ENCODE measurements around the gene MRPL40. TPM values are rescaled to one million over a fixed set of nuclear protein-coding genes. Genes with fewer than 3 reads are reported as not detected.

MRPL40 gene
- total RNA-seq, 1 experiment from 2014 or later = 40.1 TPM

DNA sequence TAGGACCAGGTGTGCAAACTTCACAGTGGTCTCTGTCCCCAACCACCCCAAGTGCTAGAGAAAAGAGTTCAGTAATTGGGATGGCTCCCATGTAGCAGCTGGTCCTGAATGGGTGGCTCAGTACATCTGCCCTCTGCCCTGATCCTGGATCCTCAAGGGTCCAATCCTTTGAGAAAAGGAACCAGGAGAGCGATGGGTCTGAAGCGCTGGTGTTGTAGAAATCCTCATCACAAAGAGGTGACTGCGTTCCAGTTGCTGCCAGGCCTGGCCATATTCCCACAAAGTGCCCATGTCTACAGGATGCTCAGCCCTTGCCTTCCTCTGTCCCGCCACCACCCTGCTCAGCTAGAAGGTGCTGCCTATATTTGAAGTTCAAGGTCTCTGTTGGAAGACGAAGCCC, 21.4 kb downstream of the MRPL40 start:
- DNase-seq (ENCODE audit: low read depth, low spot score) (no peak), ATAC-seq (no peak)
- H3K4me3 ChIP-seq (replicated peaks in 1 of 2; ENCODE audit: low read depth in 1 of 2, low read length in 2 of 2) = no peak overlapping the region
- BruUV-seq (replicated peaks) = no TSS peak
- CTCF ChIA-PET = interaction anchor here (1.4 kb wide), 1 partner anchor 21 kb away, joined by 3 read pairs; no protein-coding TSS in a partner anchor
- RAD21 ChIA-PET (ENCODE audit: low non-redundant PET in 1 of 2, low total read pairs in 2 of 2, uncharacterized antibody in 2 of 2, unreplicated experiment in 2 of 2) = no interaction called here
- no peaks in the 10 kb centered on the region for H3K4me1 ChIP-seq (ENCODE audit: control insufficient read depth in 1 of 2, insufficient read depth in 2 of 2, low read length in 2 of 2)
- no peak overlapping the region for H3K27ac ChIP-seq (ENCODE audit: low read depth, low read length)
- intact Hi-C loops (cut with micrococcal nuclease) = no loop called here
- H3K4me2 ChIP-seq (ENCODE audit: low read length) = no peak overlapping the region
- no peak overlapping the region for H2AFZ ChIP-seq (ENCODE audit: low read depth, low read length, poor library complexity, severe bottlenecking)
- peaks cover 47 to 51% of the 10 kb centered on the region in 2 experiments for H3K36me3 ChIP-seq (ENCODE audit: control insufficient read depth in 1 of 2, insufficient read depth in 2 of 2, low read length in 2 of 2)
- no peaks in the 10 kb centered on the region for H4K20me1 ChIP-seq (ENCODE audit: insufficient read depth)
- POLR2A ChIA-PET = no interaction called here
- TF ChIP-seq, protein P1, sequence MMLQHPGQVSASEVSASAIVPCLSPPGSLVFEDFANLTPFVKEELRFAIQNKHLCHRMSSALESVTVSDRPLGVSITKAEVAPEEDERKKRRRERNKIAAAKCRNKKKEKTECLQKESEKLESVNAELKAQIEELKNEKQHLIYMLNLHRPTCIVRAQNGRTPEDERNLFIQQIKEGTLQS (IDR thresholded peaks at IDR 0.05) = no peak
- TF ChIP-seq EGR1 (IDR thresholded peaks at IDR 0.05; ENCODE audit: low read depth) (no peak), SRF (IDR thresholded peaks at IDR 0.05; ENCODE audit: low read depth) (no peak), YY1 (IDR thresholded peaks at IDR 0.05; ENCODE audit: extremely low read depth, insufficient replicate concordance, low read depth, low read length) (no peak), SIN3A (IDR thresholded peaks at IDR 0.05; ENCODE audit: low read depth) (no peak), TCF7L2 (IDR thresholded peaks at IDR 0.05; ENCODE audit: borderline replicate concordance, extremely low read depth, insufficient read depth, insufficient read length) (no peak), POLR2AphosphoS5 (IDR thresholded peaks at IDR 0.05; ENCODE audit: low read depth, low read length) (no peak)
- TF ChIP-seq, protein P2, sequence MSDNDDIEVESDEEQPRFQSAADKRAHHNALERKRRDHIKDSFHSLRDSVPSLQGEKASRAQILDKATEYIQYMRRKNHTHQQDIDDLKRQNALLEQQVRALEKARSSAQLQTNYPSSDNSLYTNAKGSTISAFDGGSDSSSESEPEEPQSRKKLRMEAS (IDR thresholded peaks at IDR 0.05) = no peak
- no peaks in the 10 kb centered on the region for H3K9me2 ChIP-seq (ENCODE audit: insufficient read depth)
- peaks cover 3% of the 10 kb centered on the region; the same call in 1 of the 2 replicates for H3K79me2 ChIP-seq (ENCODE audit: insufficient read depth, low read length)
- no peak overlapping the region for H3K9ac ChIP-seq (ENCODE audit: low read length)
- H3K27me3 ChIP-seq (ENCODE audit: insufficient read depth, low read length) = no peaks in the 10 kb centered on the region
- H3K9me3 ChIP-seq (ENCODE audit: control insufficient read depth in 1 of 2, insufficient read depth in 1 of 2, low read depth in 1 of 2, low read length in 2 of 2) = no peaks in the 10 kb centered on the region

GRCh38 chr22:19454156-19454555, 21.8 kb downstream of the MRPL40 start:
- H3K36me3 ChIP-seq (ENCODE audit: control insufficient read depth in 1 of 2, insufficient read depth in 2 of 2, low read length in 2 of 2) = peaks cover 47 to 51% of the 10 kb centered on the region in 2 experiments
- H3K4me1 ChIP-seq (ENCODE audit: control insufficient read depth in 1 of 2, insufficient read depth in 2 of 2, low read length in 2 of 2) = no peaks in the 10 kb centered on the region
- H3K27me3 ChIP-seq (ENCODE audit: insufficient read depth, low read length) = no peaks in the 10 kb centered on the region
- H3K4me2 ChIP-seq (ENCODE audit: low read length) = no peak overlapping the region
- H3K79me2 ChIP-seq (ENCODE audit: insufficient read depth, low read length) = peaks cover 3% of the 10 kb centered on the region; the same call in 1 of the 2 replicates
- H3K27ac ChIP-seq (ENCODE audit: low read depth, low read length) = no peak overlapping the region
- TF ChIP-seq POLR2AphosphoS5 (IDR thresholded peaks at IDR 0.05; ENCODE audit: low read depth, low read length) (no peak), SIN3A (IDR thresholded peaks at IDR 0.05; ENCODE audit: low read depth) (no peak), CEBPB (IDR thresholded peaks at IDR 0.05; ENCODE audit: low read depth) (no peak), REST (IDR thresholded peaks at IDR 0.05; ENCODE audit: low read depth) (no peak), SRF (IDR thresholded peaks at IDR 0.05; ENCODE audit: low read depth) (no peak), EZH2 (IDR thresholded peaks at IDR 0.05) (no peak), FOSL1 (IDR thresholded peaks at IDR 0.05; ENCODE audit: low read depth) (no peak)
- TF ChIP-seq, protein P2 (IDR thresholded peaks at IDR 0.05) = no peak
- BruUV-seq (replicated peaks) = no TSS peak
- no peak overlapping the region for H2AFZ ChIP-seq (ENCODE audit: low read depth, low read length, poor library complexity, severe bottlenecking)
- POLR2A ChIA-PET = no interaction called here
- RAD21 ChIA-PET (ENCODE audit: low non-redundant PET in 1 of 2, low total read pairs in 2 of 2, uncharacterized antibody in 2 of 2, unreplicated experiment in 2 of 2) = no interaction called here
- no peaks in the 10 kb centered on the region for H3K9me3 ChIP-seq (ENCODE audit: control insufficient read depth in 1 of 2, insufficient read depth in 1 of 2, low read depth in 1 of 2, low read length in 2 of 2)
- H4K20me1 ChIP-seq (ENCODE audit: insufficient read depth) = no peaks in the 10 kb centered on the region
- H3K9ac ChIP-seq (ENCODE audit: low read length) = no peak overlapping the region
- DNase-seq (ENCODE audit: low read depth, low spot score) (no peak), ATAC-seq (no peak)
- intact Hi-C loops (cut with micrococcal nuclease) = no loop called here
- no peak overlapping the region for H3K4me3 ChIP-seq (replicated peaks in 1 of 2; ENCODE audit: low read depth in 1 of 2, low read length in 2 of 2)
- H3K9me2 ChIP-seq (ENCODE audit: insufficient read depth) = no peaks in the 10 kb centered on the region
- CTCF ChIA-PET = interaction anchor here (1.4 kb wide), 1 partner anchor 20 kb away, joined by 3 read pairs; no protein-coding TSS in a partner anchor
